Duodenal mucosa (tissue), 2 donors: ENCODE measurements around the gene PTPN18.

Source experiments
- H3K27ac ChIP-seq: one replicate; pipeline ENCODE4 v1.7.0; 2013; ENCODE audit warnings: low read depth, low read length
- H3K27me3 ChIP-seq, 2 donors: one replicate each; pipeline ENCODE4 v1.7.0; 2013; ENCODE audit warnings: low read length in 2 of 2, control low read depth in 1 of 2; ENCODE audit not compliant: insufficient read depth in 2 of 2, control insufficient read depth in 1 of 2
- H3K36me3 ChIP-seq, 2 donors: one replicate each; pipeline ENCODE4 v1.7.0; 2013; ENCODE audit warnings: low read length in 2 of 2, control low read depth in 1 of 2; ENCODE audit not compliant: insufficient read depth in 2 of 2, control insufficient read depth in 1 of 2
- H3K4me1 ChIP-seq, 2 donors: one replicate each; pipeline ENCODE4 v1.7.0; 2013; ENCODE audit warnings: low read length in 2 of 2, control low read depth in 1 of 2; ENCODE audit not compliant: insufficient read depth in 2 of 2, control insufficient read depth in 1 of 2
- H3K4me3 ChIP-seq, 2 donors: one replicate each; pipeline ENCODE4 v1.7.0; 2013; ENCODE audit warnings: low read length in 2 of 2, low read depth in 1 of 2
- H3K9ac ChIP-seq, 2 donors: one replicate each; pipeline ENCODE4 v1.7.0; 2013; ENCODE audit warnings: low read length in 2 of 2, low read depth in 1 of 2
- H3K9me3 ChIP-seq, 2 donors: one replicate each; pipeline ENCODE4 v1.7.0; 2013; ENCODE audit warnings: low read length in 2 of 2, control low read depth in 1 of 2; ENCODE audit not compliant: control insufficient read depth in 1 of 2

Gene PTPN18, protein sequence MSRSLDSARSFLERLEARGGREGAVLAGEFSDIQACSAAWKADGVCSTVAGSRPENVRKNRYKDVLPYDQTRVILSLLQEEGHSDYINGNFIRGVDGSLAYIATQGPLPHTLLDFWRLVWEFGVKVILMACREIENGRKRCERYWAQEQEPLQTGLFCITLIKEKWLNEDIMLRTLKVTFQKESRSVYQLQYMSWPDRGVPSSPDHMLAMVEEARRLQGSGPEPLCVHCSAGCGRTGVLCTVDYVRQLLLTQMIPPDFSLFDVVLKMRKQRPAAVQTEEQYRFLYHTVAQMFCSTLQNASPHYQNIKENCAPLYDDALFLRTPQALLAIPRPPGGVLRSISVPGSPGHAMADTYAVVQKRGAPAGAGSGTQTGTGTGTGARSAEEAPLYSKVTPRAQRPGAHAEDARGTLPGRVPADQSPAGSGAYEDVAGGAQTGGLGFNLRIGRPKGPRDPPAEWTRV

DNA sequence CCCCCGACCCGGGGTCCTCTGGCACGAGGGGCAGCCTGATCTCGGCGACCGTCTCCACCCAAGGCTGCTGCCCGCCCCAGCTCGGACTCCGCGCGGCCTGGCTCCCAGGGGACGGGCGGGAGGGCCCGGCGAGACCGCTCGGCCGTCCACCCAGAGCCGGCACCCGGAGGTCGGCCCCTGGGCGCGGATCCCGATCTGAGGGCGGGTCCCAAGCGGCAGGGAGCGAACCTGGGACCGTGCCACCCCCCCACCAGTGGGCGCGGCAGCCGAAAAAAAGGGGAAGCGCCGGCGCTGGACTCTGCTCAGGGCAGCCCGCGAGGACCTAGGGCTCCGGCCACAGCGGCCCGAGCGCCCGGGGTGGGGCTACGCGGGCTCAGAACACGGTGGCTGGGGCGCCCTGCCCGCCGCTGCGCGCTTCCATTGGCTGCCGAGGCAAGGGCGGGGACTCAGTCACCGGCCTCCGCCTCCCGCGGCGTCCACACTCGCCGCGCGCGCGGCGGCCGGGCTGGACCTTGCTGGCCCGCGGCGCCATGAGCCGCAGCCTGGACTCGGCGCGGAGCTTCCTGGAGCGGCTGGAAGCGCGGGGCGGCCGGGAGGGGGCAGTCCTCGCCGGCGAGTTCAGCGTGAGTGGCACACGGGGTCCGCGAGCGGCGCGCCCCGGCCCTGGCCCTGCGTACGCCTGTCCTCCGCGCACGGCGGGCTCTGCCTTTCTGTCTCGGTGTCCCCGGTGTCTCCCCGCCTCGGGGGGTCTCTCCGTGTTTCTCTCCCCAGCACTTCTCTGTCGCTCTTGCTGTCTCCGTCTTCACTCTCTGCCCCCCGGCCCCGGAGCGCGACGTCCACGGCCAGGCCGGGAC lies at the start of gene PTPN18:
Gene PTPN18, plus strand, starts transcription at position 479 of the 854 bp plus-strand sequence. Its CDS starts 52 bp downstream, at position 531.
- Histone ChIP-seq H3K9me3 (no peaks in the 10 kb centered on the region), H3K9ac (peak within 1 kb of the TSS; percentile 73 to 77), H3K4me1 (peaks cover 9 to 21% of the 10 kb centered on the region in 2 donors), H3K27ac (peak within 1 kb of the TSS; percentile 63), H3K36me3 (no peaks in the 10 kb centered on the region), H3K27me3 (no peaks in the 10 kb centered on the region), H3K4me3 (peak within 1 kb of the TSS; percentile 76 to 84)

- H3K4me3 ChIP-seq = no peak overlapping the region
- H3K4me1 ChIP-seq = no peaks in the 10 kb centered on the region
- no peaks in the 10 kb centered on the region for H3K36me3 ChIP-seq
- H3K27ac ChIP-seq = no peak overlapping the region
- no peaks in the 10 kb centered on the region for H3K9me3 ChIP-seq
- H3K9ac ChIP-seq = no peak overlapping the region
- no peaks in the 10 kb centered on the region for H3K27me3 ChIP-seq
Observed at GRCh38 chr2:130307850-130308249, 48.0 kb upstream of the PTPN18 start.

GRCh38 chr2:130310881-130311280 lies 45.0 kb upstream of the PTPN18 start:
- Histone ChIP-seq H3K4me1 (no peaks in the 10 kb centered on the region), H3K4me3 (no peak overlapping the region), H3K27me3 (no peaks in the 10 kb centered on the region), H3K9ac (no peak overlapping the region), H3K27ac (no peak overlapping the region), H3K36me3 (no peaks in the 10 kb centered on the region), H3K9me3 (no peaks in the 10 kb centered on the region)

- H3K9ac ChIP-seq = no peak overlapping the region
- no peak overlapping the region for H3K4me3 ChIP-seq
- H3K27ac ChIP-seq = no peak overlapping the region
- H3K4me1 ChIP-seq = no peaks in the 10 kb centered on the region
- no peaks in the 10 kb centered on the region for H3K27me3 ChIP-seq
- no peaks in the 10 kb centered on the region for H3K9me3 ChIP-seq
- H3K36me3 ChIP-seq = no peaks in the 10 kb centered on the region
Observed at GRCh38 chr2:130313812-130314334, 42.0 kb upstream of the PTPN18 start.

GRCh38 chr2:130314377-130314776 lies 41.5 kb upstream of the PTPN18 start:
- Histone ChIP-seq H3K4me1 (no peaks in the 10 kb centered on the region), H3K36me3 (no peaks in the 10 kb centered on the region), H3K9me3 (no peaks in the 10 kb centered on the region), H3K9ac (no peak overlapping the region), H3K4me3 (no peak overlapping the region), H3K27me3 (no peaks in the 10 kb centered on the region), H3K27ac (no peak overlapping the region)

GRCh38 chr2:130316596-130316995 lies 39.3 kb upstream of the PTPN18 start:
- Histone ChIP-seq H3K4me3 (no peak overlapping the region), H3K4me1 (no peaks in the 10 kb centered on the region), H3K9ac (no peak overlapping the region)

DNA sequence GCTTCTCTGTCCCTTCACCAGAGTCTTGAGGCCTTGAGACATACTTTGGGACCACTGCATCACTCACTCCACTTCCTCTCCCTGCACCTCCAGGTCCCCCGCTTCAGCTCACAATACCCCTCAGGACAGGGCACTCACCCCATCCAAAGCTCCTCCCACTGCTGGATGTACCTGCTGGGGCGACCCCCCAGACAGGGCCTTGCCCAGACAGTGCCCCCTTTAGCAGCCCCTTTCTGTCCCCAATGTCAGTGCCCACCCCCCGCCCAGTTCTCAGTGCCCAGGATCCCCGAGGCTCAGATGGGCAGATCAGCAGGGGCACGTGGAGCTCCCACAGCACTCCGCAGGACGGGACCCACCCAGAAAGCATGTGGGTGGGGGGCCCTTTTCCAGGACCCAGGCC lies 37.0 kb upstream of the PTPN18 start:
- Histone ChIP-seq H3K4me3 (no peak overlapping the region), H3K36me3 (no peaks in the 10 kb centered on the region), H3K27me3 (no peaks in the 10 kb centered on the region), H3K9ac (no peak overlapping the region), H3K9me3 (no peaks in the 10 kb centered on the region), H3K4me1 (no peaks in the 10 kb centered on the region), H3K27ac (no peak overlapping the region)

More at GRCh38 chr2:130316596-130316995, 39.3 kb upstream of the PTPN18 start:
- Histone ChIP-seq H3K9me3 (no peaks in the 10 kb centered on the region), H3K36me3 (no peaks in the 10 kb centered on the region), H3K27ac (no peak overlapping the region), H3K27me3 (no peaks in the 10 kb centered on the region)

DNA sequence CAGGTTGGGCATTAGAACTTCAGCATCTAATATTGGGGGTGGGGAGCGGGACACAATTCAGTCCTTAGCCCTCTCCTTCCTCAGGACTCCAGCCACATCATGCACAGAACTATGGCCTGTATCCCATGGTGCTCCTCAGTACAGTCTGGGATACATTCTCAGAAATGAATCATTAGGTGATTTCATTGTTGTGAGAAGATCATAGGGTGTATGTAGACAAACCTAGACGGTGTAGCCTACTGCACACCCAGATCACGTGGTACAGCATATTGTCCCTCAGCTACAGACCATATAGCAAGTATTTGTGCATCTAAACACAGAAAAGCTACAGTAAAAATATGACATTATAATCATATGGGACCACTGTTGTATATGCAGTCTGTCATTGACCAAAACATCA lies 36.3 kb upstream of the PTPN18 start:
- Histone ChIP-seq H3K27ac (no peak overlapping the region), H3K27me3 (no peaks in the 10 kb centered on the region), H3K9ac (no peak overlapping the region), H3K4me1 (no peaks in the 10 kb centered on the region), H3K4me3 (no peak overlapping the region), H3K36me3 (no peaks in the 10 kb centered on the region), H3K9me3 (no peaks in the 10 kb centered on the region)

DNA sequence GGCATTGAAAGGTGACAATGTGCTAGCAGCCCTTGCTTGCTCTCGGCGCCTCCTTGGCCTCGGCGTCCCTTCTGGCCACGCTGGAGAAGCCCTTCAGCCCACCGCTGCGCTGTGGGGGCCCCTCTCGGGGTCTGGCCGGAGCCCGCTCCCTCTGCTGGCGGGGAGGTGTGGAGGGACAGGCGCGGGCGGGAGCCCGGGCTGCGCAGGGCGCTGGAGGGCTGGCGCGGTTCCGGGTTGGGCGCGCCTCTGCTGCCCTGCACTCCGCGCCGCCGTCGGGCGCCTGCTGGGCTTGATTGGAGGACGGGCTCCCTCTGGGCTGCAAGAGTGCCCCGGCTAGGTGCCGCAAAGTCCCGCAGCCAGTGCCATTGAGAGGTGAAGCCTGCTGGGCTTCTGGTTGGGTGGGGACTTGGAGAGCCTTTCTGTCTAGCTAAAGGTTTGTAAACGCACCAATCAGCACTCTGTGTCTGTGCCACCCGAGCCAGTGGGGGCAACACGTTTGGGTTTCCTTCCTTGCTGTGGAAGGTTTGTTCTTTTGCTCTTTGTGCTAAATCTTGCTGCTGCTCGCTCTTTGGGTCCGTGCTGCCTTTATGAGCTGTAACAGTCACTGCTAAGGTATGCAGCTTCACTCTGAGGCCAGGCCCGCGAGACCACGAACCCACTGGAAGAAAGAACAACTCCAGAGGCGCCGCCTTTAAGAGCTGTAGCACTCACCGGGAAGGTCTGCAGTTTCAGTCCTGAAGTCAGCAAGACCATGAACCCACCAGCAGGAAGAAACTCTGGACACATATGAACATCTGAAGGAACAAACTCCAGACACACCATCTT lies 27.9 kb upstream of the PTPN18 start:
- Histone ChIP-seq H3K27me3 (peaks cover 4 to 10% of the 10 kb centered on the region in 2 donors), H3K9me3 (no peaks in the 10 kb centered on the region), H3K9ac (no peak overlapping the region), H3K4me3 (no peak overlapping the region), H3K27ac (no peak overlapping the region), H3K36me3 (no peaks in the 10 kb centered on the region), H3K4me1 (peaks cover 0 to 5% of the 10 kb centered on the region in 2 donors)
